ENCODE measurements around the gene MUC13.

MUC13 gene

GRCh38 chr3:124942613-124943012 lies 8.1 kb upstream of the MUC13 start:
- no peak for DNase-seq

DNA sequence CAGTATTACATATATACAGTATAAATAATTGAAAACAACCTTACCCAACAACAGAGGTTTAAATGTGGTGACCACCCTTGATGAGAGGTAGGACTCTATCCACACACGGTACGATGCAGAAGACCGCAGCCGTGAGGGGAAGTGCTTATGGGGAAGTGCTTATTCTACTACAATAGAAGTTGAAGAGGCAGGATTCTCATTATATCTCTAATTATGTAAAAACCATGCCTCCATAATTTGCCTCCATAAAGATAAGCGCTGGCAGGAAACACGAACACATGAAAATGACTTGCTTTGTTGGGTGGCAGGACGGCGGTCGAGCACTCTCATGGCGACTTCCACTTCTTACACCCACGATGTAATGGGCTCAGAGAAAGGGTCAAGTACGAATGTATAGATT lies 7.2 kb upstream of the MUC13 start:
- DNase-seq: no peak

- DNase-seq: no peak
These were observed 5.1 kb upstream of the MUC13 start for GRCh38 chr3:124939661-124940060.

DNA sequence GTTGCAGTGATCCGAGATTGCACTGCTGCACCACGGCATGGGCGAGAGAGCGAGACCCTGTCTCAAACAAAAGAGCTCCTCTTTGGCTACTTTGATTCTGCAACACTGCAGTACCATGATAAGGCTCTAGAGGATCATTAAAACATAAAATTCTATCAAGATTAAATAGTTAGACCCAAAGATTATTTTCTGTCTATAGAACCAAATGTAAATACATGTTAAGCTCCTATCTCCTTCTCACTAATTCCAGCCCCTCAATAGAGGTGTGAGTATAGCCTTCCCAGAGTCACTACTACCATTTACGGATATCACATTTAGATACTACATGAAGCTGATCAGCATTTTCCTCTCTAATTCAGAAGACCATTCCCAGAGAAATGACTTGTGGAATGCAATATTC lies 4.3 kb upstream of the MUC13 start:
- no peak for DNase-seq

GRCh38 chr3:124937049-124937448 lies 2.5 kb upstream of the MUC13 start:
- DNase-seq: no peak

DNA sequence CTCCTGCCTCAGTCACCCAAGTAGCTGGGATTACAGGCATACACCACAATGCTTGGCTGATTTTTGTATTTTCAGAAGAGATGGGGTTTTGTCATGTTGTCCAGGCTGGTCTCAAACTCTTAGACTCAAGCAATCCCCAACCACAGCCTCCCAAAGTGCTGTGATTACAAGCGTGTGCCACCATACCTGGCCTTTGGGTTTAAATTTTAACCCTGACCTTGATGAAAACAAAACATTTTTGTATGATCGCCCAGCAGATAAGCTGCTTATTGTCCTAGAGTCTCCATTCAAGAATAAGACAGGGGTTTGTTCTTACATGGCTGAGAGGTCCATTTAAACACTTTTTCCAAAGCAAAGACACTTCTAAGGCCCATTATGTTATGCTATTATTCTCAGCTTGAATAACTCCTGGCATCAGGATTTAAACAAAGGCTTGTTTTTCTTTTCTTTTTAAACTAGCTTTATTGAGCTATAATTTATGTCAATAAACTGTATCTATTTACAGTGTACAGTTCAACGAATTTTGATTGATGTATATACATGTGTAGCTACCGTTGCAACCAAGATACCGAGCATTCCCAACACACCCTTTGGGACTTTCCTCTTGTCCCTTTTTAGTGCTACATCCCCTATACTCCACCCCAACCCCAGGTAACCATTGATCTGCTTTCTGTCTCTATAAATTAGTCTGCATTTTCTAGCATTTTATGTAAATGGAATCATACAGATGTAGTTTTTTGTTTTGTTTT lies 1.4 kb upstream of the MUC13 start:
- DNase-seq: no peak

GRCh38 chr3:124935264-124935663 lies 713 bp upstream of the MUC13 start:
- DNase-seq: no peak

DNA sequence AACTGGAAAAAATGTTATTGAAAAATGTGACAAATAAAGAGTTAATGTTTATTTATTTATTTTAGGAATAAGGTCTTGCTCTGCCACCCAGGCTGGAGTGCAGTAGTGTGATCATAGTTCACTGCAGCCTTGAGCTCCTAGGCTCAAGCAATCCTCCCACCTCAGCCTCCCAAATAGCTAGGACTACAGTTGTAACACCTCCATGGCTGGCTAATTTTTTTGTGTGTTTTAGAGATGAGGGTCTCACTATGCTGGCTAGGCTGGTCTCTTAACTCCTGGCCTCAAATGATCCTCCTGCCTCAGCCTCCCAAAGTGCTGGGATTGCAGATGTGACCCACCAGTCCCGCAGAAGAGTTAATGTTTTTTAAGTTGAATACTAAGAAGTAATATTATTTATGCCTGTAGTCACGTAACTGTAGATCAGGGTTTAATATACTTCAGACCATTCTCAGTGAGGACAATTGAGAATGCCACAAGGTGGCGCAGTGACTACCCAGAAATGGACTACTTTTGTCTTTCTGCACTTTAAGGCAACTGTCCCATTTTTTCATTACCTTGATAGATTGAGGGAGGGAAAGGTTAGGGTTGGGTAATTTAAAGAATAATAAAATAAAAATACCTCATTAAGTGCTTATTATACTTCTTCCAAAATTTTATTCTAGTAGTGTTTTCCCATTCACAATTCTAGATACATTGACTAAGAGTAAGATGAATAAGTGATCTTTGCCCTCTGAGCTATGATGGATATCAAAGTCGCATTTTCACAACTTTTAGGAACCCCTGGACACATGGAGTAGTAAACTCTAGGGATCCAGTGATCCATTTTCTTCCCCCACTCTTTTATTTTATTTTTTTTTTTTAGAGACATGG lies 6.0 kb downstream of the MUC13 start:
- DNase-seq: peak; percentile 51

DNA sequence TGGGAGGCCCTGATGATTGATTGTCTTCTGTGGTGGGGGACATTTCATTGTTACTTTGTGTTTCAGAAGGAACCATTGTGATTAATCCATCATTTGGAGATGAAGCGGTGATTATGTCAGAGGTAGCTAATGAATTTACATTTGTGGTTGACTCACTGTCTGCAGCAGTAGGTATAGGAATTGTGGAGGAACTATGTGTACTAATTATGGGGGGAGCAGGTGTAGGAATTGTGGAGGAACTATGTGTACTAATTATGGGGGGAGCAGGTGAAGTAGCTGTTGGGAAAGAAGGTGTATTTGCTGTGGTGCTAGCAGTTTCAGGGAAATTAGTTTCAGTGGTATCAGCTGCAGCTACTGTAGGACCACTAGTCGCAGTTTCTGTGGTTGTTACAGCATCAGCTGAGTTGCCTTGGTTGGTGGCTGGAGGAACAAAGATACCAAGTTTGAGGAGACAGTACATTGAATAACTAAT lies 6.9 kb downstream of the MUC13 start:
- no peak for DNase-seq

GRCh38 chr3:124926426-124927101 lies 8.0 kb downstream of the MUC13 start:
- DNase-seq: no peak

- no peak for DNase-seq
These were observed 9.8 kb downstream of the MUC13 start for GRCh38 chr3:124924741-124925140.

- DNase-seq: no peak
These were observed 10.7 kb downstream of the MUC13 start for GRCh38 chr3:124923833-124924232.

GRCh38 chr3:124920718-124921117 lies 13.8 kb downstream of the MUC13 start:
- DNase-seq: no peak

DNA sequence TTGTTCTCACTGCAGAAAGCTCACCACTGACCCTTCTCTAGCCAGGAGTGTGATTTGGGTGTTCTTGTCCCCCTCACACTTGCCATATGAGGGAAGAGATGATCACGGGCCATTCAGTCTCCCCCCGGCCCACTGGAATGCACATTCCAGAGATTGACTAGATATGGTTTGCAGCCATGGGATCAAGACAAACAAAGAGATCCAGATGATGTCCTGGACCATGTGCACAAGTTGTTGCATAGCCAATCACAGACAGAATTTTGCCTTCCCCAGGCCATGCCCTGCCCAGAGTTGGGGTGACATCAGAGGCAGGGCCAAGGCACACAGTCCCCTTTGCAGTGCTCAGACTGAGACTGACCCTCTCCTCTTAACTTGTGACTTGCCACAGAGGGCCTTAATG lies 14.8 kb downstream of the MUC13 start:
- no peak for DNase-seq

- no peak for DNase-seq
These were observed 16.0 kb downstream of the MUC13 start for GRCh38 chr3:124918524-124918923.

DNA sequence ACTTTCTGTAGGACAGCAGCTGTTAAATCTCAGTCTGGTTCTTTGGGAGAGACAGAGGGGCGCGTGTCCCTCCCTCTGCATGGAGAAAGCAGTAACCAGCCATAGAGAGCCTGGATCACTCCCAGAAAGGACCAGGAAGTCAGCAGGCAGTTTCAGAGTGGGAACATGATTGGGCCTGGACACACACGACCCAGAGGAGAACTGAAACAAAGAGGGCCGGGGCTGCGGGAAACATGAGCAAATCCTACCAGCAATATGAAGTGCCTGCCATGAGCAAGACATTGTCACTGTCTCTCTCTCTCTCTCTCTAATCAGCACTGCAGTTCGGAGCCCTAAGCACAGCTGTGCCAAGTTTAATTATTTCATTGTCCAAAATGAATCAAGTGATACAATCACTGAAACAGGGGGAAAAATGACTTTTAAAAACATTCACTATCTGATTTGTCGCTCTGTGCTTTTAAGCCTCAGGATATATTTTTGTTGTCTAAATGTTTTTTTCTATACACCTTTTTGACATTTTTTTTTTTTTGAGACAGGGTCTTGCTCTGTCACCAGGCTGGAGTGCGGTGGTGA lies 17.6 kb downstream of the MUC13 start:
- DNase-seq: no peak

DNA sequence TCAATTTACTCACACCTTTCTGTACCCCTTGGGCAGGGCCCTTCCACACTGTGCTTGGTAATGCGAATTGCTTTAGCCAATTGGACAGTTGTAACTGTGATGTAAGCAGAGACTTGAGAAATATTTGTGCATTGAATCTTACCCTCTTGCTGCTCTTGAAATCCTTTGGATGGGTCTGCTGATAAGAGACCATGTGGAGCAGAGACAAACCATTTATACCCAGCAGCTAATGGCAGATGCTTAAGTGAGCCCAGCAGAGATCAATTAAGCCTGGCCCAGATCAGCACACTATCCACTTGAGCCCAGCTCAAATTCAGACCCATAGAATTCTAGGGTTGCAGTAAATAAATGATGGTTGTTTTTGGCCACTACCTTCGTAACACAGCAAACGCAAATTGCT lies 19.3 kb downstream of the MUC13 start:
- no peak for DNase-seq

DNA sequence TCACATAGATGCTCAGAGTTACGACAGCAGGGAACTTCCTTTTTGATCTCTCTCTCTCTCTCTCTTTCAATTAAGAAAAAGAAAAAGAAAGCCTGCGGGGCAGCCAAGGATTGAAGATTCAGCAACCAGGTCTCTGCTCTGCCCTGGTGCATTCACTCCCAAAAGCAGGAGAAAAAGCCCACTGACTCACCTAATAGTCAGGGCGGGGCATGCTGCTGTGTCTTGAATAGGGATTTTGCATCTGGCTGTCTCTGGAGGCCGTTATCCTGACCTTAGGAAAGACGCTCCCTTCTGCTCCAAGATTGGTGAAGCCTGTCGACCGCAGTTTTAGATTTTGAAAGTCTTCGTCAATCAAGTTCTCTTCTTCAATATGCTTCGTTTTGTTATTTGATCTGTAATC lies 26.6 kb downstream of the MUC13 start:
- DNase-seq: no peak

GRCh38 chr3:124904835-124905492 lies 29.6 kb downstream of the MUC13 start:
- no peak for DNase-seq

- no peak for DNase-seq
These were observed 30.4 kb downstream of the MUC13 start for GRCh38 chr3:124903896-124904834.

GRCh38 chr3:124896824-124897526 lies 37.6 kb downstream of the MUC13 start:
- no peak for DNase-seq

All from left hindlimb (tissue), 1 donor.